ENCODE measurements around the gene HCN2. TPM values are rescaled to one million over a fixed set of nuclear protein-coding genes. Genes with fewer than 3 reads are reported as not detected.
"Not testable (repeated sequence)": the region's sequence is repeated elsewhere in the genome, so short reads cannot be mapped to it uniquely, and the experiment has no call there.

HCN2 gene
- total RNA-seq, 1 donor from 2014 or later: 4.5 TPM

DNA sequence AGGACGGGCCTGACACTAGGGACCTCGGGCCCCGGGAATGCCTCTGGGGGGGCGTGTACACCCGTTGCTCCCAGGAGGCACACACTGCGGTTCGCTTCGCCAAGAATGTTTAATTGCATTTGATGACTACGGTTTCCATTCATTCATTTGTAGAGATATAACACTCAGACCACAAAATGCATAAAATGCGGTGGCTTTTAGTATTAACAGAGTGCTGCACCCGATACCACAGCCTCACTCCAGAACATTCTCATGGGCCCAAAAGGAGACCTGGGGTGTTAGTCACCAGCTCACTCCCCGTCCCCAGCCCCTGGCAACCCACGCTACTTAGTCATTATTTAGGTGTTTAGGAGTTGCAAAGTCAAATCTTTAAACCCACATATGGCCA is 21.8 kb downstream of the HCN2 start:
- intact Hi-C loops (cut with DNase I): no loop called here
- ATAC-seq (no peak), DNase-seq (ENCODE audit: missing footprints) (no peak)

DNA sequence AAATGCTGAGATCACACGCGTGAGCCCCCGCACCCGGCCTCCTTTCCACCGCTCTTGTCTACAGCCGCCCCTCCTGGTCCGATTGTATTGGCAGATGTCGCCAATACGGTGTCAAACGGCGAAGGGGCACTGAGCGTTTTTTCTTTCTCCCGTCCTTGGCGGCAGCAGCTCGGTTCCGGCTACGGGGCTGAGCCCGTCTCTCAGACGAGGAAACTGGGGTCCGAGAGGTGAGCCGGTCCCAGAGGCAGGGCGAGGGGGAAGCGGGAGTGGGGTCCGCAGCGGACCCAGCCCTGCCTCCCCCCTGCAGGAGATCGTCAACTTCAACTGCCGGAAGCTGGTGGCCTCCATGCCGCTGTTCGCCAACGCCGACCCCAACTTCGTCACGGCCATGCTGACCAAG is 23.3 kb downstream of the HCN2 start:
- DNase-seq (ENCODE audit: missing footprints): no peak
- no peak for ATAC-seq
- intact Hi-C loops (cut with DNase I): no loop called here

DNA sequence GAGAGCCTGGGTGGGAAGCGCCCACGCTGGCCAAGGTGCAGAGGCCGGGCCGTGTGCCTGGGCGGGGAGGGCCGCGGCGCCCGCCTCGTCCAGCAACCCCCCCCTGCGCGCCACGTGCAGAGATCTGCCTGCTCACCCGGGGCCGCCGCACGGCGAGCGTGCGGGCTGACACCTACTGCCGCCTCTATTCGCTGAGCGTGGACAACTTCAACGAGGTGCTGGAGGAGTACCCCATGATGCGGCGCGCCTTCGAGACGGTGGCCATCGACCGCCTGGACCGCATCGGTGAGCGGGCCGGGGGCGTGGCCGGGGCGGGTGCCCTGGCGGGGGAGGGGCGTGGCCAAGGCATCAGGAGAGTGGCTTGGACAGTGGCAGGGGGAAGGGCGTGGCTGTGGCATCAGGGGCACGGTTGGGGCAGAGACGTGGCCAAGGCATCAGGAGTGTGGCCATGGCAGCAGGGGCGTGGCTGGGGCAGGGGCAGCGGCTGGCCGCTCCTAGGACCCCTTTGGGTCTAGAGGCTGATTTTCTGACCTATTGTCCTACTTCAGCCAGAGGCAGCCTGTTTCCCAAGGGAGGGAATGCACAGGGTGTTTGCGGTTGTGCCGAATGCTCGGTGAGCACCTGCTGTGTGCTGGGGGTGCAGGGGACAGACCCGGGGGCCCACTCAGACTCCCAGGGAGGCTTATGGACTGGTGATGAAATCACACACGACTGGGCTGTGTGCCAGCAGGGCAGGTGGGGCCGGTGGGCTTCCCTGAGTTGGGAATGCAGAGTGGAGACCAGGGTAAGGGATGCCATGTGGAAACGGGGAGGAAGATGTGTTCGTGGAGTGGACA is 24.3 kb downstream of the HCN2 start:
- no peak for DNase-seq (ENCODE audit: missing footprints)
- ATAC-seq: no peak
- intact Hi-C loops (cut with DNase I): no loop called here

DNA sequence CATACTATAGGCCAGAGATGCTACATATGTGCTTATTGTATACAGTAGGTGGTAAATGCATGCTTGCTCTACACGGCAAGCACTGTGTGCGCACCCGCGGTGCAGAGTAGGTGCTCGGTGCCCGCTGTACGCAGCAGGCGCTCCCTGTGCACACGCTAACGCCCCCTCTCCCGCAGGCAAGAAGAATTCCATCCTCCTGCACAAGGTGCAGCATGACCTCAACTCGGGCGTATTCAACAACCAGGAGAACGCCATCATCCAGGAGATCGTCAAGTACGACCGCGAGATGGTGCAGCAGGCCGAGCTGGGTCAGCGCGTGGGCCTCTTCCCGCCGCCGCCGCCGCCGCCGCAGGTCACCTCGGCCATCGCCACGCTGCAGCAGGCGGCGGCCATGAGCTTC is 25.9 kb downstream of the HCN2 start:
- DNase-seq (ENCODE audit: missing footprints): no peak

DNA sequence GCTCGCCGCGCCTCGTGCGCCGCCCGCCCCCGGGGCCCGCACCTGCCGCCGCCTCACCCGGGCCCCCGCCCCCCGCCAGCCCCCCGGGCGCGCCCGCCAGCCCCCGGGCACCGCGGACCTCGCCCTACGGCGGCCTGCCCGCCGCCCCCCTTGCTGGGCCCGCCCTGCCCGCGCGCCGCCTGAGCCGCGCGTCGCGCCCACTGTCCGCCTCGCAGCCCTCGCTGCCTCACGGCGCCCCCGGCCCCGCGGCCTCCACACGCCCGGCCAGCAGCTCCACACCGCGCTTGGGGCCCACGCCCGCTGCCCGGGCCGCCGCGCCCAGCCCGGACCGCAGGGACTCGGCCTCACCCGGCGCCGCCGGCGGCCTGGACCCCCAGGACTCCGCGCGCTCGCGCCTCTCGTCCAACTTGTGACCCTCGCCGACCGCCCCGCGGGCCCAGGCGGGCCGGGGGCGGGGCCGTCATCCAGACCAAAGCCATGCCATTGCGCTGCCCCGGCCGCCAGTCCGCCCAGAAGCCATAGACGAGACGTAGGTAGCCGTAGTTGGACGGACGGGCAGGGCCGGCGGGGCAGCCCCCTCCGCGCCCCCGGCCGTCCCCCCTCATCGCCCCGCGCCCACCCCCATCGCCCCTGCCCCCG is 26.5 kb downstream of the HCN2 start:
- ATAC-seq: no peak
- DNase-seq (ENCODE audit: missing footprints): no peak
- intact Hi-C loops (cut with DNase I): no loop called here

More for the DNA sequence above, 25.9 kb downstream of the HCN2 start:
- no peak for ATAC-seq
- intact Hi-C loops (cut with DNase I): no loop called here

DNA sequence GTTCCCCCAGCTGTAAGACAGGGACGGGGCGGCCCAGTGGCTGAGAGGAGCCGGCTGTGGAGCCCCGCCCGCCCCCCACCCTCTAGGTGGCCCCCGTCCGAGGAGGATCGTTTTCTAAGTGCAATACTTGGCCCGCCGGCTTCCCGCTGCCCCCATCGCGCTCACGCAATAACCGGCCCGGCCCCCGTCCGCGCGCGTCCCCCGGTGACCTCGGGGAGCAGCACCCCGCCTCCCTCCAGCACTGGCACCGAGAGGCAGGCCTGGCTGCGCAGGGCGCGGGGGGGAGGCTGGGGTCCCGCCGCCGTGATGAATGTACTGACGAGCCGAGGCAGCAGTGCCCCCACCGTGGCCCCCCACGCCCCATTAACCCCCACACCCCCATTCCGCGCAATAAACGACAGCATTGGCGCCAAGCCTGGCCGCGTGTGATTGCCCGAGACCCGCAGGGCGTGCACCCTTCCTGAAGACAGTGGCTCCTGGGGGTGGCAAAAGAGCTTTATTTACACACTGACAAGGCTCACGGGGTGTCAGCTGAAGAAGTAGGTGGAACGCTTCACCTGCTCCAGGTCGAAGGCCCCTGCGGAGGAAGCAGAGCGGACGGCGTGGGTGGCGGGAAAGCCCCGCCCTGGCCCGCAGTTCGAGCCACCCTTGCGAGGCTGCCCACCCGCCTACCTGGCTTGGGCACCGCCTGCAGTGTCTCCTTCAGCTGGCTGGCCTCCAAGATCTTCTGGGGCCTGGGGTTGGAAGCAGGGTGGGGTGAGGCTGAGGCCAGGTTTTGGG is 27.3 kb downstream of the HCN2 start:
- DNase-seq (ENCODE audit: missing footprints) (no peak), ATAC-seq (no peak)
- intact Hi-C loops (cut with DNase I): no loop called here

DNA sequence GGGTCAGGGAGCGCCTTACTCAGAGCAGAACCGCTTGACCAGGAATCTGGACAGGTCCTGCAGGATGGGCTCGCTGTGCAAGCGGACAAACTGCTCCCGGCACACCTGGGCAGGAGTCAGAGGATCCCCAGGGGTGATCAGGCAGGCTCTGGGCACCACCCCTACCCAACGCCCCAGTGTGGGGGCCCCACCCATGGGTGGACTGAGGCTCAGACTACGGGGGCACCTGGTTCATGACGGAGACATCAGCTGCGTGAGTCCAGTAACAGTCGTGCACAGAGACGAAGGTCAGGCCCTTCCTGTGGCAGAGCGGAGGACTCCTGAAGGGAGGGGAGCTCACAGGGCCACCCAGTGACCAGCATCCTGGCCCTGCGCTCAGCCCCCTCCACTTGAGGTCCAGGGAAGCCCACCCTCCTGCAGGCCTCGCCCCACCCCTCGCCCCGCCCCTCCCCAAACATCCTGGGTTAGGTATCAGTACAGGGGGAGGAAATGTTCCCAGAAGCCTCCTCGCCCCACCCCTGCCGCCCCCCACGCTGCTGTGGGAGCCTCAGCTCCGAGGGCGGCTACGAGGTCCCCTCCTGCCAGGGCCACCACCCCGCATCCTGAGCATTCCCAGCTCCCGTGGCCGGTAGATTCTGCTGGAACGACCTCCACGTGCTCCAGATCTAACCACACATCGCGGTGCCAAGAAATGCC is 28.0 kb downstream of the HCN2 start:
- intact Hi-C loops (cut with DNase I): no loop called here
- DNase-seq (ENCODE audit: missing footprints) (no peak), ATAC-seq (no peak)

DNA sequence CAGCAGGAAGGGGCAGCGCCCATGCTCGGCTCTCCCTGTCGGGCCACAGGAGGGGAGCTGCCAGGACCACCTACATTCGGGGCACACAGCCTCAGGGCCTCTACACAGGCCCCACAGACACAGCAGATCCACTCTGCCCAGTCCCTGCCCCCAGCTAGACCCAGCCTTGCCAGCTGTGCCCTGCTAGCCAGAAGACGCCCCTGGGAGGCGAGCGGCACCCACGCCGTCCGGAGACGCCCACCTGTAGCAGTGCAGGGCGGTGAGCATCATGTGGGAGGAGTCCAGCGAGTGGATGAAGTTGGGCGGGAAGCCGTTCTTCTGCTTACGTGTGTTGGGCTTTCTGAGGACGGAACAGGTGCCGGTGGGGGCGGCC is 28.6 kb downstream of the HCN2 start:
- DNase-seq (ENCODE audit: missing footprints) (no peak), ATAC-seq (no peak)
- intact Hi-C loops (cut with DNase I): no loop called here

DNA sequence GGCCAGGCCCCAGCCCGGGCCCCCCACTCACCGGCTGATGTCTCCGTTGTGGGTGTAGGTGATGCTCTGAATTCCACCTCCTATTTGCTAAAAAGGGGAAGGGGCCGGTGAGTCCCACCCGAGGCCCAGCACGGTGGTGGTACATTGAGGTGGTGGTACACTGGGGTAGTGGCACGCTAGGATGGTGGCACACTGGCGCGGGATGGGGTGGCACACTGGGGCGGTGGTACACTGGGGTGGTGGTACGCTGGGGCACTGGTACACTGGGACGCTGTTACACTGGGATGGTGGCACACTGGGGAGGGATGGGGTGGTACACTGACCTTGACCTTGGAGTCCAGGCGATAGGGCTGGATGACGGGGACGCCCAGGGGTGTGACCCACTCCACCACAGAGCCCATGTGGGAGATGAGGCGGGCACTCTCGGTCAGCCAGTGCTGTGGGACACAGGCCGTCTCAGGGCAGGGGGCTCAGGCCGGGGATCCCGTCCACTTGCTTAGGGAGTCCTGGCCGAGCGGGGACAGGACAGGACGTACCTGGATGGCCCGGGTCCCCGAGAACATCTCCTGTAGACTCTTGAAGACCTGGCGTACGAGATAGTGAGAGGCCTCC is 29.1 kb downstream of the HCN2 start:
- no peak for ATAC-seq
- intact Hi-C loops (cut with DNase I): no loop called here

DNA sequence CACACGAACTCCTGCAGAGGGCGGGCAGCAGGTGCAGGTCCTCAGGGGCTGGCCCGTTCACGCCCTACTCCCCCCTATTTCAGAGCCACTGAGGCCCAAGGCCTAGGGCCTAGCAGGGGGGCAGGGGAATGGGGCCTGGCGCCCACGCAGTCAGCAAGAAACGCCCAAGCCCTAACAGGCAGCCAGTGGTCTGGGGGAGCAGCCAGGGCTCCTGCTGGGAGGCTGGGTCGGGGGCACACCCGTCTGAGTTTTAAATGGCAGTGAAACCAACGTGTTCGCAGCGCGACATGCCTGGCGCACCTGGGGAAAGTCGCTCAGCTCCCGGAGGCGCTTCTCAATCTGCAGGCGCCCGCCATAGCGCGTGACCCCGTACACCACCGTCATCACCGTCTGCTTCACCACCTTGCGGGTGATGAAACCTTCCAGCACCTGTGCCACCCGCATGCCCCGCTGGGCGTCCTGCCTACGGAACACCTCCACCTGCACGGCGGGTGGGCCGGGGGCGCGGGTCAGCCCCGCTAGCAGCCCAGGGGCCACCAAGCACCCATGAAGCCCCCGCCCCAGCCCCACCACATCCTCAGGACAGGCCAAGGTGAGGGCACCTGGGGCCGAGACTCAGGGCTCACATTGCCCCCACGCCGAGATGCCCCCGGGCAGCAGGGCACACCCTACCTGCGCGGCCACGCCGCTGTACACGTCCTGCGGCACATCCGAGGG is 29.8 kb downstream of the HCN2 start:
- DNase-seq (ENCODE audit: missing footprints) (no peak), ATAC-seq (no peak)
- intact Hi-C loops (cut with DNase I): no loop called here

More for the DNA sequence above, 29.1 kb downstream of the HCN2 start:
- no peak for DNase-seq (ENCODE audit: missing footprints)

DNA sequence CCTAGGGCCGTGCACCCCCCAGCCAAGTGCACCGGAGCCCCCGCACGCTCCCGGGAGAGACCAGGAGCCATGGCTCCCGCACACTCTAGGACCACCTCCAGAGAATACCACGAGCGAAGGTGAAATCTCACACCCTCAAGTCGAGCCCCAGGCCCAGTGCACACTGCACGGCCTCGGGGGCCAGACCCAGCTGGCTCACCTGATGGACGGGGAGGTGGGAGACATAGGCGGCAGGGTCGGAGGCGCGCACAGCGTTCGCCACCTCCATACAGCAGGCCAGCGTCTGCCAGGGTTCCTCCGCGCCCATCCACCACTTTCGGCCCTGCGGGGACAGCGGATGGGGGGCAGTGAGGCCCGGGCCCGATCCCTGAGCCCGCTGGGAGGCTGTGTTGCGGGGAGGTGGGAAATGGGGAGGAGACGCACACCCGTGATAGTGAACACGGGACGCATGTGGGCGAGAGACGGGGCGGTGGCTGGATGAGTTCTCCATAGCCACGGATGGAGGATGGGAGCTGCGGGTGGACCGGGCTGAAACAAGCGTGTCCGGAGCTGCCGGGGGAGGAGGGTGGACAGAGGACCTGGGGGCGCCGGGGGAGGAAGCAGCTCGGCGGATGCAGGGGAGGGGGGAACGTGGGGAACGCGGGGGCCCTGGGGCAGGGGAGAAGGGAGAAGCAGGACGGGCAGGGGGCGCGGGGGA is 30.6 kb downstream of the HCN2 start:
- intact Hi-C loops (cut with DNase I): no loop called here
- DNase-seq (ENCODE audit: missing footprints): no peak
- no peak for ATAC-seq

DNA sequence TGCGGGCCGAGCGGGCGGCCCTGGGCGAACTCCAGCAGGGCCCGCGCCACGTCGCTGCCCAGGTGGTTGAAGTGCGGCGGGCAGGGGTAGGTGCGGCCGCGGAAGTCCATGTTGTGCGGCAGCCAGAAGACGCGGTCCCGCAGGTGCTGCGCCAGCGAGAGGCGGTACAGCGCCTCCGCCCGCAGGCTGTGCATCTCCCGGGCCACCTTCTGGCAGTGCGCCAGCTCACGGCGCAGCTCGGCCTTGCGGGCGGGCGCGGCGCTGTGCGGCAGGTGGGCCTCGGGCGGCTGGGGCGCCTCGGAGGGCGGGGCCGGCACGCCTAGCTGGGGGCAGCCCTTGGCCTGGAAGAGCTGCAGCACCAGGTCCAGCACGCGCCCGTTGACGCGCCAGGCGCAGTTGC is 31.5 kb downstream of the HCN2 start:
- intact Hi-C loops (cut with DNase I); DNase-seq (ENCODE audit: missing footprints); ATAC-seq: not testable (repeated sequence)

DNA sequence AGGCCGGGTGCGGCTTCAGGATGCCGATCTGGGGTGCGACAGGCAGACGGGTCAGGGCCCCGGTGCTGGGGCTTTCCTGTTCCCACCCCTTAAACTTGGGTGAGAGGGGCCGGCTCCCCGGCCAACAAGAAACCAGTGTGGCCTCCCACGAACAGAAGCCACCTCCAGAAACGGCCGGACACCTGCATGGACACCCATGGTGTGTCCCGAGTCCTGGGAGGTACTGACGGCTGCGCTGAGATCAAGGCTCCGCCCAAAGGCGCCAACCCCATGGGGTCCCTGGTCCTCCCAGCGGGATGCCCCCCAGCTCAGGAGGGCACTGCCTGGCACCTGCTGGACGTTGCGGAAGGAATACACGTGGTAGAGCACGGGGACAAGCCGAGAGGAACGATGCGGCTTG is 32.1 kb downstream of the HCN2 start:
- intact Hi-C loops (cut with DNase I): no loop called here
- ATAC-seq (no peak), DNase-seq (ENCODE audit: missing footprints) (no peak)

DNA sequence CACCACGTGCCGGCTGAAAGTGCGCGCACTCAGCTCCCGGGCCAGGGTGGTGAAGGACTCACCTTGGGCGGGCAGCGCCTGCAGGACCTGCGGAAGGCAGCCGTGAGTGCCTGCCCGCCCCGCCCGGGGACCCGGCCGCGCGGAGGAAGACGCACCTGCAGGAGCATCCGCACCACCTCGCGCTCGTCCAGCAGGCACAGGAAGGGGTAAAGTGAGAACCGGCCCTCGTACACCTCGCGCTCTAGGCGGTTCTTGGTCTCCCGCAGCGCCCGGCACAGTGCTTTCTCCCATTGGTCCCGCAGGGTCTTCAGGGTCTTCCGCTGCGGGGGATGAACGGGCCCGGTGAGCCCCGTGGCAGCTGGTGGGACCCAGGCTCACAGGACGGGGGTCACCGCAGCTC is 33.0 kb downstream of the HCN2 start:
- ATAC-seq (no peak), DNase-seq (ENCODE audit: missing footprints) (no peak)
- intact Hi-C loops (cut with DNase I): no loop called here

DNA sequence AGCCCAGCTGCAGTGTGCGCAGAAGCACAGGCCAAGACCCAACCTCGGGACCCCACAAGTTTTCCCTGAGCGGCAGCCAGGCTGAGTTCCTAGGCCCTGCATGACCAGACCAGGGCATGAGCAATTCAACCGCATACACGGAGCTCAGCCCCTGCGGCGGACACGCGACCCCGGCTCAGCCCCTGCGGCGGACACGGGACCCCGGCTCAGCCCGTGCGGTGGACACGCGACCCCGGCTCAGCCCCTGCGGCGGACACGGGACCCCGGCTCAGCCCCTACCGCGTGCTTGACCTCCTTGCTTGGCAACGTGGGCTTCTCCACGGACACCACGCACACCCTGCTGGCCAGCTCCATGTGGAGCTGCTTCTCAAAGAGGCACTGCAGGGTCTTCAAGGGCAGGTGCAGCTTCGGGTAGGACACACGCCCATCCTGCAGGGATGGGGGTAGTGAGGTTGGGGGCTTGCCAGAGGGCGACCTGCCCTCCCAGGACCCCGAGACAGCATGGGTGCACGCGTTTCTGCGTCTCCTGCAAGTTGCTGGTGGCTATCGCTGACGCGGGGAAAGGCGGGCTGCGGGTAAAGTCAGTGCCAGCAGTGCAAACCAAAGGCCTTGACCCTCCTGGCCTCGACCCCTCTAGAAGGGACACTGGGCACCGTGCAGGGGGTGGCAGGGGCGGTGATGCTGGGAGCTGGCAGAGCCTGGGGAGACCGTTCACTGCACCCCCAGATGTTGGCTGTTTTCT is 33.7 kb downstream of the HCN2 start:
- ATAC-seq: no peak
- no peak for DNase-seq (ENCODE audit: missing footprints)
- intact Hi-C loops (cut with DNase I): no loop called here

DNA sequence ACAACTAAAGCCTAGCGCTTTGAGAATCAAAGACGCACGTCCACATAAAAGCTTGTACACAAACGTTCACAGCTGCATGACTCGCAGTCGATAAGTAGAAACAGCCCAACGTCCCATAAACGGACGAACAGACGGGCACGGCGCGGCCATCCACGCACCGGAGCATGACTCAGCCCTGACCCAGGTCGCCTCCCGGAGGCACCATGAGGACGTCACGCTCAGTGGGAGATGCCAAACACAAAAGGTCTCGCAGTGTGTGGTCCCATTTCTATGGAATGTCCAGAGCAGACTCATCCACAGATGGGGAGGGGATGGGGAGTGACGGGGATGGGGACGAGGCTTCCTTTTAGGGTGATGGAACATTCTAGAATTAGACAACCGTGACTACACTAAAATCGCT is 34.3 kb downstream of the HCN2 start:
- intact Hi-C loops (cut with DNase I): no loop called here
- DNase-seq (ENCODE audit: missing footprints): no peak
- no peak for ATAC-seq

DNA sequence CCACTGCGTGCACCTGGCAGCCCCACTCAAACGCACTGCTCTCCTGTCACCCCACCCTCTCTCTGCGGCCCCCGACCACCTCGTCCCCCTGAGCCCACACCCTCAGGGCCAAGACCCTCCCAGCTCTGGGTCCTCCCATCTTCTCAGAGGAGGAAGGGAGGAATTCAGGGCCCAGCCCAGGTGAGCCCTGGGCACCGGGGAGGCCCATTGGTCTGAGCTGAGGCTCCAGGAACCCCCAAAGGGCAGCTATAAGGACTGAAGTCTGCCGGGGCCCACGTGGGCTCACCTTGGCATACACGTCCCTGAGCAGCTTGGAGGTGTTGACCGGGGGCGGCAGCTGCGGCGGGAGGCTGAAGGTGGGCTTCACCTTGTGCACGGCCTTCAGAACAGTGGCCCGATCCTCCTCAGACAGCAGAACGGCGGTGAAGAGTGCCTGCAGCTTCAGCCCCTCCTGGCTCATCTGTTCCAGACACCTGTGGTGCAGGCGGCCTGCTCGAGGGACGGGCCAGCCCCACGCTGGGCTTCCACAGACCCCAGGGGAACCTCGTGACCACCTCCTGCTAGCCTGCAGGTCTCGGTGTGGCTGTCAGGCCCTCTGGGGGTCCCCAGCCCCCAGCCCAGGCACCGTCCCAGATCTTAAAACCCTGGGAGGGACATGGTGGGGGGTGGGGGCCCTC is 34.9 kb downstream of the HCN2 start:
- no peak for ATAC-seq
- intact Hi-C loops (cut with DNase I): no loop called here
- no peak for DNase-seq (ENCODE audit: missing footprints)
